Chondrocyte (in vitro differentiated cells): ENCODE measurements around the gene SKAP1. TPM values are rescaled to one million over a fixed set of nuclear protein-coding genes. Genes with fewer than 3 reads are reported as not detected.

Experiments used
- DNase-seq: peaks from one replicate; pipeline ENCODE4 v3.0.0; 2021; ENCODE audit warnings: mixed read lengths, low spot score
- H3K27ac Mint-ChIP-seq: one replicate; pipeline ENCODE4 v1.8.0; 2021; ENCODE audit warnings: mild to moderate bottlenecking, moderate library complexity, mixed read lengths; ENCODE audit not compliant: unreplicated experiment
- H3K27me3 Mint-ChIP-seq: 2 replicates; pipeline ENCODE4 v1.8.0; 2021; ENCODE audit warnings: low read depth, mixed read lengths
- H3K36me3 Mint-ChIP-seq: 2 replicates; pipeline ENCODE4 v1.8.0; 2021; ENCODE audit warnings: low read depth, mixed read lengths
- H3K4me1 Mint-ChIP-seq: 2 replicates; pipeline ENCODE4 v1.8.0; 2021; ENCODE audit warnings: low read depth, mild to moderate bottlenecking, mixed read lengths
- H3K4me3 Mint-ChIP-seq: one replicate; pipeline ENCODE4 v1.8.0; 2021; ENCODE audit warnings: mild to moderate bottlenecking, moderate library complexity, mixed read lengths; ENCODE audit not compliant: unreplicated experiment
- H3K9me3 Mint-ChIP-seq: 2 replicates; pipeline ENCODE4 v1.8.0; 2021; ENCODE audit warnings: low read depth, mixed read lengths
- CTCF ChIP-seq: fragments of 200-600 bp; sonication (generic); IDR thresholded peaks from 2 replicates; pipeline ENCODE4 v1.5.0; 2021; ENCODE audit warnings: antibody characterized with exemption, mild to moderate bottlenecking, moderate library complexity
- microRNA-seq: library from miRNA; unstranded; fragments of <30 nt; microRNA quantifications from one replicate; pipeline ENCODE4 v1.2.0, GENCODE V29; 2020; ENCODE audit warnings: borderline number of aligned reads
- total RNA-seq: library from RNA; stranded (reverse); gene quantifications from 3 replicates; pipeline ENCODE4 v1.2.1, GENCODE V29; 2021

SKAP1 gene
- total RNA-seq, 1 donor from 2014 or later = not detected

GRCh38 chr17:48100591-48101011, 329.4 kb downstream of the SKAP1 start:
- H3K9me3 Mint-ChIP-seq = no peaks in the 10 kb centered on the region
- DNase-seq = peak; percentile 88
- no peaks in the 10 kb centered on the region for H3K27me3 Mint-ChIP-seq
- TF ChIP-seq CTCF = no peak
- no peaks in the 10 kb centered on the region for H3K36me3 Mint-ChIP-seq
- peaks cover 29% of the 10 kb centered on the region for H3K4me1 Mint-ChIP-seq
- H3K4me3 Mint-ChIP-seq = peak overlapping the region; percentile 99
- H3K27ac Mint-ChIP-seq = peak overlapping the region; percentile 98

GRCh38 chr17:48100160-48100559, 329.9 kb downstream of the SKAP1 start:
- H3K4me1 Mint-ChIP-seq = peaks cover 32% of the 10 kb centered on the region
- H3K27ac Mint-ChIP-seq = peak overlapping the region; percentile 98
- H3K27me3 Mint-ChIP-seq = no peaks in the 10 kb centered on the region
- H3K4me3 Mint-ChIP-seq = peak overlapping the region; percentile 99
- no peaks in the 10 kb centered on the region for H3K9me3 Mint-ChIP-seq
- DNase-seq = no peak
- H3K36me3 Mint-ChIP-seq = no peaks in the 10 kb centered on the region
- no peak for TF ChIP-seq CTCF

GRCh38 chr17:48095611-48096010, 334.4 kb downstream of the SKAP1 start:
- Mint-ChIP-seq H3K27me3 (no peaks in the 10 kb centered on the region), H3K36me3 (peaks cover 2% of the 10 kb centered on the region), H3K4me3 (no peak overlapping the region), H3K9me3 (no peaks in the 10 kb centered on the region), H3K27ac (no peak overlapping the region), H3K4me1 (peaks cover 32% of the 10 kb centered on the region)
- no peak for DNase-seq
- no peak for TF ChIP-seq CTCF

GRCh38 chr17:48093341-48094045, 336.5 kb downstream of the SKAP1 start:
- peak; percentile 25 for DNase-seq
- no peaks in the 10 kb centered on the region for H3K27me3 Mint-ChIP-seq
- peaks cover 23% of the 10 kb centered on the region for H3K4me1 Mint-ChIP-seq
- H3K4me3 Mint-ChIP-seq = no peak overlapping the region
- H3K9me3 Mint-ChIP-seq = no peaks in the 10 kb centered on the region
- H3K36me3 Mint-ChIP-seq = peaks cover 2% of the 10 kb centered on the region
- no peak for TF ChIP-seq CTCF
- no peak overlapping the region for H3K27ac Mint-ChIP-seq

- no peaks in the 10 kb centered on the region for H3K9me3 Mint-ChIP-seq
- peaks cover 19% of the 10 kb centered on the region for H3K4me1 Mint-ChIP-seq
- TF ChIP-seq CTCF = no peak
- no peak overlapping the region for H3K27ac Mint-ChIP-seq
- H3K27me3 Mint-ChIP-seq = no peaks in the 10 kb centered on the region
- H3K4me3 Mint-ChIP-seq = no peak overlapping the region
- H3K36me3 Mint-ChIP-seq = no peaks in the 10 kb centered on the region
- no peak for DNase-seq
Observed at GRCh38 chr17:48084932-48085331, 345.1 kb downstream of the SKAP1 start.

Small RNA genes within 50 kb of the gene (microRNA-seq; reads per million reads assigned to microRNA genes)
- not detected for gene MIR1203

Other genes starting within 250 kb of the SKAP1 start
- not detected in 3 replicates for gene HOXB1, start 100.8 kb upstream of the SKAP1 start, total RNA-seq
- 0.72 TPM in 2 of 3 replicates, not detected in the other for gene HOXB2, start 114.9 kb upstream of the SKAP1 start, total RNA-seq
- gene HOXB4, start 148.1 kb upstream of the SKAP1 start, total RNA-seq = not detected in 3 replicates
- gene HOXB3, start 160.0 kb upstream of the SKAP1 start, total RNA-seq = 0.18 to 0.57 TPM in 2 of 3 replicates, not detected in the other
- gene HOXB5, start 163.6 kb upstream of the SKAP1 start, total RNA-seq = not detected in 3 replicates
- not detected in 3 replicates for gene HOXB6, start 174.8 kb upstream of the SKAP1 start, total RNA-seq
- gene HOXB7, start 180.8 kb upstream of the SKAP1 start, total RNA-seq = not detected in 3 replicates
- gene HOXB8, start 185.1 kb upstream of the SKAP1 start, total RNA-seq = not detected in 3 replicates
- gene HOXB9, start 196.1 kb upstream of the SKAP1 start, total RNA-seq = 0.20 TPM in 1 of 3 replicates, not detected in the others